Natural killer cell (primary cell): ENCODE data around the gene CLPTM1L. TPM values are rescaled to one million over a fixed set of nuclear protein-coding genes. Genes with fewer than 3 reads are reported as not detected.
A peak's percentile ranks its signal among the peaks of the same experiment; 100 is the strongest.

Experiments used
- ATAC-seq, 3 donors: fragments of 150-1000 bp in 2 of 3; fragments of 200-7000 bp in 1 of 3; cut with Tn5 transposase; 1 replicate in 1 of 3; 2 replicates in 2 of 3; pipeline ENCODE4 v1.10.0; 2021; ENCODE audit warnings: mild to moderate bottlenecking in 2 of 3, moderate library complexity in 2 of 3
- DNase-seq, 2 donors: peaks; one replicate each; pipeline versions ENCODE4 v3.0.0 to v3.0.0-alpha.2; 2013 to 2021; ENCODE audit warnings: mixed read lengths in 1 of 2
- H3K27ac ChIP-seq: one replicate; pipeline ENCODE4 v1.5.1; 2013; ENCODE audit warnings: mild to moderate bottlenecking, low read length
- H3K27me3 ChIP-seq: one replicate; pipeline ENCODE4 v1.6.1; 2013; ENCODE audit warnings: low read length; ENCODE audit not compliant: control insufficient read depth, insufficient read depth
- H3K36me3 ChIP-seq: one replicate; pipeline ENCODE4 v1.6.1; 2013; ENCODE audit warnings: low read length; ENCODE audit not compliant: control insufficient read depth, insufficient read depth
- H3K4me1 ChIP-seq: one replicate; pipeline ENCODE4 v1.6.1; 2013; ENCODE audit warnings: low read length; ENCODE audit not compliant: control insufficient read depth, insufficient read depth
- H3K4me3 ChIP-seq: one replicate; pipeline ENCODE4 v1.5.1; 2013; ENCODE audit warnings: low read length
- H3K9me3 ChIP-seq: one replicate; pipeline ENCODE4 v1.6.1; 2013; ENCODE audit warnings: low read length; ENCODE audit not compliant: control insufficient read depth, insufficient read depth
- H3K27ac Mint-ChIP-seq, 2 donors: one replicate each; pipeline ENCODE4 v1.8.0; 2022; ENCODE audit warnings: mild to moderate bottlenecking in 2 of 2, mixed read lengths in 2 of 2, moderate library complexity in 1 of 2
- H3K27me3 Mint-ChIP-seq, 2 donors: one replicate each; pipeline ENCODE4 v1.8.0; 2022; ENCODE audit warnings: low read depth in 2 of 2, mixed read lengths in 2 of 2
- H3K36me3 Mint-ChIP-seq: one replicate; pipeline ENCODE4 v1.8.0; 2022; ENCODE audit warnings: mixed read lengths
- H3K4me1 Mint-ChIP-seq, 2 donors: one replicate each; pipeline ENCODE4 v1.8.0; 2022; ENCODE audit warnings: mixed read lengths in 2 of 2
- H3K4me3 Mint-ChIP-seq: one replicate; pipeline ENCODE4 v1.8.0; 2022; ENCODE audit warnings: mild to moderate bottlenecking, moderate library complexity, mixed read lengths
- H3K9me3 Mint-ChIP-seq, 2 donors: one replicate each; pipeline ENCODE4 v1.8.0; 2022; ENCODE audit warnings: mixed read lengths in 2 of 2
- CTCF ChIP-seq: fragments of 200-600 bp; IDR thresholded peaks from one replicate; pipeline ENCODE4 v1.8.0; 2022; ENCODE audit warnings: antibody characterized with exemption
- WGBS: methylation state at CpG from one replicate; pipeline ENCODE4 v1.1.7; 2013; ENCODE audit warnings: missing lambda C conversion rate; ENCODE audit not compliant: insufficient coverage; 5-methylcytosine and 5-hydroxymethylcytosine counted together
- intact Hi-C: fragments of 100-400 bp; cut with micrococcal nuclease; formaldehyde crosslinking; loops from one replicate; pipeline ENCODE4 v1.14.2; 2022
- total RNA-seq, 4 donors: library from RNA; stranded (reverse); fragments of 120-200 nt in 1 of 4; gene quantifications; one replicate each; pipeline versions ENCODE4 v1.2.3 to v1.2.4, GENCODE V29; 2013 to 2022

CLPTM1L gene
- total RNA-seq, 3 donors from 2014 or later (not counting 1 experiment from before 2014, with no cell fraction given) = 67.1 to 105 (median 97.5) TPM

DNA sequence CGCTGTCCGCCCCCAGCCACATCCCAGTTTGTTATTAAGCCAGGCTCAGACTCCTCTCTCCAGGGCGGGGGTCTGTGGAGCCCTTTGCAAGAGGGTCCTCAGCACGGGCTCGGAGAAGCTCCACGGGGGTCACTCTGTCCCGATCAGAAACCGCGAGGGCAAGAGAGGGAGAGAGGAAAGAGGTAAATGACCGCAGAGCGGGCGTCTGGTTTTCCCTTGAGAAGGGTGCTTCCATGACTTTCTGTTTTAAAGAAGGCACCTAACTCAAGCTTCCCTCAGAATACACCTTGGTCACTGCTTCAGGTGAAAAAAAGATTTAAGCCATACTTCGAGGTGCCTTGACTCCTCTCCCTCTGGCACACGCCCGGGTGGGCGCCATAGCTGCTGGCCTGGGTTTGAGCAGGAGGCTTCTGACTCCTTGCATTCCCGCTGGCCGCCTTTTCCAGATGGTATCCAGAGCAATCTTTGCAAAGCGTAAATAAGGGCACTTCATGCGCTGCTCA lies 44.3 kb downstream of the CLPTM1L start:
- Mint-ChIP-seq H3K4me1 (no peaks in the 10 kb centered on the region), H3K27me3 (peaks cover 27 to 53% of the 10 kb centered on the region in 2 donors), H3K36me3 (no peaks in the 10 kb centered on the region), H3K4me3 (no peak overlapping the region), H3K27ac (no peak overlapping the region), H3K9me3 (no peaks in the 10 kb centered on the region)
- 94% methylated on average over 20 of the region's 20 CpGs for WGBS
- intact Hi-C loops = no loop called here
- Histone ChIP-seq H3K4me1 (no peaks in the 10 kb centered on the region), H3K4me3 (no peak overlapping the region), H3K36me3 (no peaks in the 10 kb centered on the region), H3K9me3 (no peaks in the 10 kb centered on the region), H3K27me3 (no peaks in the 10 kb centered on the region), H3K27ac (no peak overlapping the region)
- ATAC-seq (no peak), DNase-seq (peak in 1 of 2 donors; percentile 7)
- no peak for TF ChIP-seq CTCF

DNA sequence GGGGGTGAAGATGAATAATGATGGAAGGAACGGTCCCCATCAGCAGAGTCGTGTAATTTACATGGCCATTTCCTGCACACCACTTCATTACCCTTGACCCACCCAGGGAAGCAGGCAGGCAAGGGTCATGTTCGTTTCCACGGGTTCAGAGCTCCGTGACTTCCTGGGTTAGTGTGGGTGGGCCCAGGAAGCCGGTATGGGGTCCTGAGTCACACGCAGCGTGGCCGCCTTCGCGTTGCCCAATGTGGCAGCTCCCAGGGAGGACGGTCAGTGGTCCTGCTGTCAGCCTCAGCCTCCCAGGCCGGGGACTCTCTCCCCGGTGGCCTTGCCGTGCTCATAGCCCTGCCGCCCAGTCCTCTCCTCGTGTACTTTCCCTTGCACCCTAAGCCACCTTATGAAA lies 44.9 kb downstream of the CLPTM1L start:
- H3K4me3 Mint-ChIP-seq = no peak overlapping the region
- H3K27me3 ChIP-seq = no peaks in the 10 kb centered on the region
- H3K36me3 Mint-ChIP-seq = no peaks in the 10 kb centered on the region
- no peaks in the 10 kb centered on the region for H3K36me3 ChIP-seq
- H3K27ac Mint-ChIP-seq = no peak overlapping the region
- ATAC-seq = no peak
- intact Hi-C loops = no loop called here
- H3K4me1 ChIP-seq = no peaks in the 10 kb centered on the region
- DNase-seq = no peak
- WGBS = 87% methylated on average over 15 of the region's 17 CpGs
- no peaks in the 10 kb centered on the region for H3K9me3 ChIP-seq
- no peaks in the 10 kb centered on the region for H3K9me3 Mint-ChIP-seq
- no peak overlapping the region for H3K27ac ChIP-seq
- H3K4me3 ChIP-seq = no peak overlapping the region
- no peaks in the 10 kb centered on the region for H3K4me1 Mint-ChIP-seq
- no peak for TF ChIP-seq CTCF
- H3K27me3 Mint-ChIP-seq = peaks cover 22 to 47% of the 10 kb centered on the region in 2 donors

- ATAC-seq = no peak
- WGBS = 91% methylated on average over 9 of the region's 9 CpGs
- no peak overlapping the region for H3K27ac Mint-ChIP-seq
- H3K9me3 Mint-ChIP-seq = no peaks in the 10 kb centered on the region
- Histone ChIP-seq H3K9me3 (no peaks in the 10 kb centered on the region), H3K27me3 (no peaks in the 10 kb centered on the region), H3K27ac (no peak overlapping the region), H3K4me1 (peaks cover under 1% of the 10 kb centered on the region), H3K36me3 (no peaks in the 10 kb centered on the region), H3K4me3 (no peak overlapping the region)
- TF ChIP-seq CTCF = no peak
- H3K4me1 Mint-ChIP-seq = no peaks in the 10 kb centered on the region
- H3K27me3 Mint-ChIP-seq = peaks cover 18 to 42% of the 10 kb centered on the region in 2 donors
- DNase-seq = peak; percentile 13 to 27
- H3K36me3 Mint-ChIP-seq = no peaks in the 10 kb centered on the region
- H3K4me3 Mint-ChIP-seq = no peak overlapping the region
- intact Hi-C loops = no loop called here
Observed at GRCh38 chr5:1299511-1299850, 45.4 kb downstream of the CLPTM1L start.
